Fibroblast of lung (primary cell): Measurements from ENCODE around the gene CIAPIN1. TPM values are rescaled to one million over a fixed set of nuclear protein-coding genes. Genes with fewer than 3 reads are reported as not detected.

Experiments
- DNase-seq, 2 donors: peaks; one replicate each; pipeline versions ENCODE4 v3.0.0 to v3.0.0-alpha.2; 2010; ENCODE audit warnings: low read depth in 2 of 2
- H2AFZ ChIP-seq: 2 replicates; pipeline ENCODE4 v1.5.1; 2012; ENCODE audit warnings: low read length, control low read depth, inconsistent platforms
- H3K27ac ChIP-seq: 2 replicates; pipeline ENCODE4 v1.5.1; 2011; ENCODE audit warnings: low read length, control low read depth; ENCODE audit not compliant: insufficient read depth
- H3K27me3 ChIP-seq: 2 replicates; pipeline ENCODE4 v1.5.1; 2011; ENCODE audit warnings: mild to moderate bottlenecking, low read length; ENCODE audit not compliant: control insufficient read depth, insufficient read depth
- H3K36me3 ChIP-seq: 2 replicates; pipeline ENCODE4 v1.5.1; 2011; ENCODE audit warnings: low read length; ENCODE audit not compliant: control insufficient read depth, insufficient read depth
- H3K4me1 ChIP-seq: 2 replicates; pipeline ENCODE4 v1.5.1; 2011; ENCODE audit warnings: low read length; ENCODE audit not compliant: control insufficient read depth, insufficient read depth; ENCODE audit errors: extremely low read depth
- H3K4me2 ChIP-seq: 2 replicates; pipeline ENCODE4 v1.5.1; 2011; ENCODE audit warnings: low read length, control low read depth; ENCODE audit not compliant: insufficient read depth; ENCODE audit errors: extremely low read depth
- H3K4me3 ChIP-seq, 4 experiments: fragments of 200-600 bp in 1 of 4; sonication (generic) in 1 of 4; replicated peaks in 1 of 4; 2 replicates each; pipeline ENCODE4 v1.5.1; 2011 to 2016; ENCODE audit warnings: low read length in 4 of 4, low read depth in 3 of 4, mild to moderate bottlenecking in 3 of 4, control low read depth in 2 of 4, inconsistent platforms in 1 of 4, mixed read lengths in 1 of 4; ENCODE audit not compliant: insufficient read depth in 1 of 4; ENCODE audit errors: control extremely low read depth in 1 of 4
- H3K79me2 ChIP-seq: 2 replicates; pipeline ENCODE4 v1.5.1; 2012; ENCODE audit warnings: mild to moderate bottlenecking, low read length, inconsistent platforms; ENCODE audit not compliant: control insufficient read depth, insufficient read depth
- H3K9ac ChIP-seq: 2 replicates; pipeline ENCODE4 v1.5.1; 2011; ENCODE audit warnings: mild to moderate bottlenecking, low read length, control low read depth; ENCODE audit not compliant: insufficient read depth
- H3K9me3 ChIP-seq: 2 replicates; pipeline ENCODE4 v1.5.1; 2012; ENCODE audit warnings: low read depth, low read length; ENCODE audit not compliant: control insufficient read depth, insufficient read depth
- H4K20me1 ChIP-seq: 2 replicates; pipeline ENCODE4 v1.5.1; 2011; ENCODE audit warnings: low read length; ENCODE audit not compliant: control insufficient read depth, insufficient read depth; ENCODE audit errors: extremely low read depth
- CTCF ChIP-seq, 2 donors: IDR thresholded peaks in 1 of 2; conservative IDR thresholded peaks in 1 of 2; 1 replicate in 1 of 2; 2 replicates in 1 of 2; pipeline ENCODE4 v1.5.1; 2011 to 2012; ENCODE audit warnings: low read length in 2 of 2, control low read depth in 1 of 2, inconsistent platforms in 1 of 2, low read depth in 1 of 2, mild to moderate bottlenecking in 1 of 2
- EZH2 ChIP-seq: IDR thresholded peaks from 2 replicates; pipeline ENCODE4 v1.5.1; 2012; ENCODE audit warnings: low read length, control low read depth, mild to moderate bottlenecking; ENCODE audit errors: missing control alignments
- polyA plus RNA-seq, 2 donors: library from polyadenylated mRNA; depleted of rRNA in 1 of 2; stranded (reverse) in 1 of 2; unstranded in 1 of 2; fragments of >200 nt; gene quantifications; 2 replicates each; pipeline ENCODE4 v1.2.1, GENCODE V29; 2011 to 2012; ENCODE audit warnings: missing spikeins in 1 of 2
- total RNA-seq: library from RNA; depleted of rRNA; stranded (reverse); fragments of >200 nt; gene quantifications from 2 replicates; pipeline ENCODE4 v1.2.1, GENCODE V29; 2014

CIAPIN1 gene
- total and polyA plus RNA-seq, 2 donors (not counting 1 experiment from before 2014, with no cell fraction given), result 38.3 to 40.2 TPM

GRCh38 chr16:57416084-57416483 lies 31.1 kb downstream of the CIAPIN1 start:
- no peak overlapping the region for H3K4me2 ChIP-seq
- no peak for TF ChIP-seq CTCF (conservative IDR thresholded peaks at IDR 0.05 in 1 of 2, IDR thresholded peaks at IDR 0.05 in 1 of 2; ENCODE audit: low read depth in 1 of 2, low read length in 2 of 2)
- TF ChIP-seq EZH2, result no peak
- no peak overlapping the region for H3K9ac ChIP-seq
- no peak overlapping the region for H2AFZ ChIP-seq
- H3K79me2 ChIP-seq, result no peaks in the 10 kb centered on the region
- no peaks in the 10 kb centered on the region for H4K20me1 ChIP-seq
- DNase-seq, result no peak
- H3K36me3 ChIP-seq, result no peaks in the 10 kb centered on the region
- H3K27me3 ChIP-seq, result no peaks in the 10 kb centered on the region
- H3K4me1 ChIP-seq, result peaks cover 5% of the 10 kb centered on the region
- H3K4me3 ChIP-seq, result no peak overlapping the region
- H3K9me3 ChIP-seq, result no peaks in the 10 kb centered on the region
- no peak overlapping the region for H3K27ac ChIP-seq

GRCh38 chr16:57413733-57414132 lies 33.5 kb downstream of the CIAPIN1 start:
- TF ChIP-seq CTCF (conservative IDR thresholded peaks at IDR 0.05 in 1 of 2, IDR thresholded peaks at IDR 0.05 in 1 of 2; ENCODE audit: low read depth in 1 of 2, low read length in 2 of 2) (no peak), EZH2 (no peak)
- DNase-seq, result no peak
- no peak overlapping the region for H3K4me2 ChIP-seq

GRCh38 chr16:57413301-57413730 lies 33.9 kb downstream of the CIAPIN1 start:
- H3K27me3 ChIP-seq, result no peaks in the 10 kb centered on the region
- H3K4me2 ChIP-seq, result no peak overlapping the region
- no peak overlapping the region for H2AFZ ChIP-seq
- no peak overlapping the region for H3K9ac ChIP-seq
- no peaks in the 10 kb centered on the region for H3K79me2 ChIP-seq
- no peaks in the 10 kb centered on the region for H3K9me3 ChIP-seq
- H4K20me1 ChIP-seq, result no peaks in the 10 kb centered on the region
- no peak overlapping the region for H3K4me3 ChIP-seq
- TF ChIP-seq EZH2 (no peak), CTCF (conservative IDR thresholded peaks at IDR 0.05 in 1 of 2, IDR thresholded peaks at IDR 0.05 in 1 of 2; ENCODE audit: low read depth in 1 of 2, low read length in 2 of 2) (no peak)
- no peaks in the 10 kb centered on the region for H3K36me3 ChIP-seq
- DNase-seq, result no peak
- H3K4me1 ChIP-seq, result peaks cover 2% of the 10 kb centered on the region
- H3K27ac ChIP-seq, result no peak overlapping the region

More at GRCh38 chr16:57413733-57414132, 33.5 kb downstream of the CIAPIN1 start:
- Histone ChIP-seq H3K9ac (no peak overlapping the region), H3K27ac (no peak overlapping the region), H2AFZ (no peak overlapping the region), H3K4me3 (no peak overlapping the region), H3K9me3 (no peaks in the 10 kb centered on the region), H4K20me1 (no peaks in the 10 kb centered on the region), H3K4me1 (peaks cover 2% of the 10 kb centered on the region), H3K36me3 (no peaks in the 10 kb centered on the region), H3K79me2 (no peaks in the 10 kb centered on the region), H3K27me3 (no peaks in the 10 kb centered on the region)
